ENCODE results near the gene LYST.
"Not testable (repeated sequence)": the region's sequence is repeated elsewhere in the genome, so short reads cannot be mapped to it uniquely, and the experiment has no call there.

LYST gene

DNA sequence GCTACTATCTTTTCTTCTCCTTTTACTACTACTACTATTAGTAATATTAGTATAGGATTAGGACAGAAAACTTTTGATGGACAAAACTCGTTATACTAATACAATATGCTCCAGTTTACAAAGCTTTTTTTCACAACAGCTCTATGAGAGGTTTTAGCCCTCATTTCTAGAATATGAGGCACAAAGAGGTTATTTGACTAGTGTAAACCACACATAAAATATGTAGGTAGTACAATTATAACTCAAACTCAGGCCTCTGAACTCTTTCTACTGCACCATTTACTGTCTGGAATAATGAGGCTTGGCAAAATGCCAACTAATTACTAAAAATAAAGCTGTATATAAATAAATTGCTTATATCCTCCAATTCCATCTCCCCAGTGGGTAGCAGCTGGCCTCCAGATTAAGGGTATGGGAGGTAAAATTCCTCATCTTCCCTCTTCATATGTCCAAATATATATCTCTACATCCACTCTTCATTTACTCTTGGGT is 99.9 kb downstream of the LYST start:
- no peak for DNase-seq (ENCODE audit: low read depth in 2 of 2)

- DNase-seq (ENCODE audit: low read depth in 2 of 2), result no peak
Measured at GRCh38 chr1:235763962-235764361, 102.7 kb downstream of the LYST start.

- no peak for DNase-seq (ENCODE audit: low read depth in 2 of 2)
Measured at GRCh38 chr1:235759336-235759735, 107.4 kb downstream of the LYST start.

DNA sequence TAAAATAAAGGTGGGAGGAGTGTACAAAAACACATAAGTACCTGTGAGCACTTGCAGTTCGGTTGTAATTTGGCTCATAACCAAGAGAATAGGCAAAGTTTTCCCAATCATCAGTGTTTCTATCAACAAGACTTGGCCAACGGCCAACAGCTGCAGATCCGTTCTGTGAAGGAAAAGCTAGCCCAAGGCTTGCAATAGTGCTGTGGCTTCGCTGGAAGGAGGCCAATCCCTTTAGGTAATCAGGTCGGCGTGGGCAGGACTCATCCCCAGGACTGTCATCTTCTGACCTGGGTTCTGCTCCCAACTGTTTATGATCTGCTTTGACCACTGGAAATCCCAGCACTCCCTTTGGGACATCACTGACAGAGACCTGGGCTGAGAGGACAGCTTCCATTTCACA is 107.8 kb downstream of the LYST start:
- no peak for DNase-seq (ENCODE audit: low read depth in 2 of 2)

- DNase-seq (ENCODE audit: low read depth in 2 of 2), result no peak
Measured at GRCh38 chr1:235757587-235758096, 109.1 kb downstream of the LYST start.

GRCh38 chr1:235754186-235754585 is 112.5 kb downstream of the LYST start:
- DNase-seq (ENCODE audit: low read depth in 2 of 2), result not testable (repeated sequence)

GRCh38 chr1:235749755-235750300 is 116.9 kb downstream of the LYST start:
- no peak for DNase-seq (ENCODE audit: low read depth in 2 of 2)

DNA sequence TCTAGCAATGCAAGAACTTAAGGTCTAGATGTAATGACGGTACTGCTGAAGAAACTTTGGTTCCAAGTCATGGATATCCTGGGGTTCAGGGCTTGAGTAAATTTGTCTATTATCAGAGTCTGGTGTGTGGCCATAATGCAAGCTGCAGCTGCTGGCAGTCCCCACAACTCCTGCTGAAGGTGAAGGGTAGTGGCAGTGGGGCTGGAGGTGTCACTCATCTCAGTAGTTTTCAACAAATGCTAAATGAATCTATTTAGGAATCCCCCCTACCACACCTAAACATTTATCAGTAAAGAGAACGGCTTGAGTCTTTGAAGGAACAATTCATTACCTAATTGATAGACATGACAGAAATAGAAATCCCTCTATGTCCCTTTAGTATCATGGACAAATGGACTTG is 118.0 kb downstream of the LYST start:
- DNase-seq (ENCODE audit: low read depth in 2 of 2), result no peak

DNA sequence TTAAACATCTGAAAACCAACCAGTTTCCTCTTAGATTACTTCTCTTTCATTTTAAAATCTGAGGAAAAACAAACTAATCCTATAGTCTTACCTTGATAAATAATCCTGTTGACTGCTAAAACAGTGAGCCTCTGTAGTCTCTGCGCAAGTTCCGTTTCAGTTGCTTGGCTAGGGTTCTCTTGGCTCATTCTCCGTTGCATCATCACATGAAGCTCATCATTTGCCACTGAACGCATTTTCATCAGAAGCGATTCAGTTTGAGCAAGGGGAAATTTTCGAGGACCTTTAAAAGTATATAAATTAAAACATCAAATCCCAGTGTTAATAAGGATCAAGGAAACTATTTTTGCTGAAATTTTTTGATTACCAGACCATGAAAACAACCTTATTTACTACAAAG is 120.5 kb downstream of the LYST start:
- DNase-seq (ENCODE audit: low read depth in 2 of 2), result no peak

DNA sequence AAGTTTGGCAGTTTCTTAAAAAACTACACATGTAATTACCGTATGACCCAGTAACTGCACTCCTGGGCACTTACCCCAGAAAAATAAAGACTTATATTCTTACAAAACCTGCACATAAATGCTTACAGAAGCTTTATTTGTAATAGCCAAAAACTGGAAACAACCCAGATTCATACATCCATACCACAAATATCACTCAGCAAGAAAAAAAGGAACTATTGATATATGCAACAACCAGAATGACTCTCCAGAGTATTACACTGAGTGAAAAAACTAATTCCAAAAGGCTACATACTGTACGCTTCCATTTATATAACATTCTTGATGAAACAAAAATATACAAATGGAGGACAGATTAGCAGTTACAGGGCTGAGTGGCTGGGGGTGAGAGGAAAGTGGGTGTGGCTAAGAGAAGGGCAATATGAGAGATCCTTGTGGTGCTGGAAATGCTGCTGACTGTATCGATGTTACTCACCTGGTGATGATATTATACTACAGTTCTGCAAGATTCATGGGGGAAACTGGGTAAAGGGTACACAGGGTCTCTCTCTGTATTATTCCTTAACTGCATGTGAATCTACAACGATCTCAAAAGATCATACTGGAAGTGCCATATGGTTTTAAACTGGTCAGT is 121.1 kb downstream of the LYST start:
- DNase-seq (ENCODE audit: low read depth in 2 of 2), result no peak

- DNase-seq (ENCODE audit: low read depth in 2 of 2), result no peak
Measured at GRCh38 chr1:235742914-235743599, 123.6 kb downstream of the LYST start.

GRCh38 chr1:235741294-235741693 is 125.4 kb downstream of the LYST start:
- no peak for DNase-seq (ENCODE audit: low read depth in 2 of 2)

- no peak for DNase-seq (ENCODE audit: low read depth in 2 of 2)
Measured at GRCh38 chr1:235739631-235740030, 127.1 kb downstream of the LYST start.

DNA sequence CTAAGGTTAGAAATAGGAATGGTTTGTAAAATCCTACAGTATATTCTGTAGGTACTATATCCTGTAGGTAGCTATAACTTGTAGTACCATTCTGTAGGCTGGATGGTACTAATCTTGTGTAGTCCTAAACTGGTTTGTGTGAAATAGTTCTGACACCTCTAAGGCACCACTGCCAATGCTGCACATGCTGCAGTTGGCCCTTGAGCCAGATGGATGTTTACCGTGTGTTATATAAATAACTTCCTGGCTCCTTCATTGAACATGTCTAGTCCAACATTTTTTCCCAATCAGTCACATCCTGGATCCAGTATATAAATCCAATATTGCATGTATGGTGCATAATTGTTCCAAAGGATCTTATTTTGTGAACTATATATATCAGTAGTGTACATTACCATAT is 127.6 kb downstream of the LYST start:
- DNase-seq (ENCODE audit: low read depth in 2 of 2), result no peak

DNA sequence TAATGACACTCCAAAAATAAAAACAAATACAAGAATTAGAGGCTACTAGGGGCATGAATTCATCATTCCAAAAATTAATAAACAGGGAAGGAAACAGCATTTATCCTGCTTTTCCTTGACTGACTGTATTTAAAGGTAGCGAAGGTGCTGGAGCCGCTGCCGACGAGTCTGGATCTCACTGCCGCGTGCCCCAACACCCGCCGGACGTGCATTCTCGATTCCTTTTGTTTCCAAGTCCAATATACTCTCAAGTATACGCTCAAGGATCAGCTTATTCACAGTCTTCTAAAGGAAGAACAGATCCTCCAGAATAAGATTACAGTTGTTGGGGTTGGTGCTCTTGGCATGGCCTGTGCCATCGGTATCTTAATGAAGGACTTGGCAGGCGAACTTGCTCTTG is 129.0 kb downstream of the LYST start:
- no peak for DNase-seq (ENCODE audit: low read depth in 2 of 2)

DNA sequence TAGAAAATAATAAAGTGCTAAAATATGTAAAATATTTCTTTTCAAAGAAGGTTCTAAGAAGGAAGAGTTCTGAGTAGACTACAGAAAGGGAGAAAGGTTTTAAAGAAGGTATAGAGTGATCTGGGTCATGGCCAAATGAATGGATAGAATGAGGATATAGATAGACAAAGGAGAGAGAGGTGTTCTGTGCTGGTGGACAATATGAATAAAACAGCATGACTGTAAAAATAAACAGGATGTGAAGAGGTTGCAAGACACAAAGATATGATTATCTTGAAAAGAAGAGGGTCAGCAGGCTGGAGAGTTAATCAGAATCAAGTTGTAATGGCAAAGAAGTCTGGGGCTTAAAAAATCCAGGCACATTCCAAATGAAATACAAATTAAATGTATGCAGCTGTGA is 130.4 kb downstream of the LYST start:
- DNase-seq (ENCODE audit: low read depth in 2 of 2), result no peak

DNA sequence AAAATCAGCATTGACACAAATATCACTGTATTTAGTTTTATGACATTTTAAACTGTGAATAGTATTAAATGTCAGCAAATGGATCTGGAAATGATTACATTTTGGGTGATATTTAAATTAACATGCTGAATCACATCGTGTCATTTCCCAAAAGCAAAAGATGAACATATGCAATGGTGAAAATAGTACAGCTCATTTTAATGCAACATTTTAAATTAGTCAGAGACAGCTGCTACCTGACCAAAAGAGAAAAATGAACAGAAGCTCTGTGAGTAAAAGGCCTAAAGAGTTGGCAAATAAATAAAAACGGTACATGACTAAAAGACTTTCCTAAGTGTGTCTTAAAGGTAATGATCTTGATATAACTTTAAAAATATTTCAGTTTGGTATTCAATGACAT is 131.1 kb downstream of the LYST start:
- DNase-seq (ENCODE audit: low read depth in 2 of 2), result no peak

- no peak for DNase-seq (ENCODE audit: low read depth in 2 of 2)
Measured at GRCh38 chr1:235734335-235734734, 132.4 kb downstream of the LYST start.

DNA sequence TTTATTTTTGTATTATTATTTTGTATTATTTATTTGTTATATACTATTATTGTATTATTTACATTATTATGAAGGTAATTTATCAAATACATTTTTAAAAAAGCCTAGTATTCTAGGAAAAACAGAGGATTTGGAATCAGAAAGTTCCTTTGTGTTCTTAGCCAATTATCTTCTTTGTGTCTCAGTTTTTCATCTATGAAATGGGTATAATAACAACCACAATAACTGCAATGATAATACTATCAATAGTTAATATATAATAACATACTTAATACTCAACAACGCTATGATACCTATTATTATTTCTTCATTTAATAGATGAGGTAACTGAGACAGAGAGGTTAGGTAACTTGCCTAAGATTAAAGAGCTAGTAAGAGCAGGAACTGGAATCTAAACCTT is 136.7 kb downstream of the LYST start:
- no peak for DNase-seq (ENCODE audit: low read depth in 2 of 2)

DNA sequence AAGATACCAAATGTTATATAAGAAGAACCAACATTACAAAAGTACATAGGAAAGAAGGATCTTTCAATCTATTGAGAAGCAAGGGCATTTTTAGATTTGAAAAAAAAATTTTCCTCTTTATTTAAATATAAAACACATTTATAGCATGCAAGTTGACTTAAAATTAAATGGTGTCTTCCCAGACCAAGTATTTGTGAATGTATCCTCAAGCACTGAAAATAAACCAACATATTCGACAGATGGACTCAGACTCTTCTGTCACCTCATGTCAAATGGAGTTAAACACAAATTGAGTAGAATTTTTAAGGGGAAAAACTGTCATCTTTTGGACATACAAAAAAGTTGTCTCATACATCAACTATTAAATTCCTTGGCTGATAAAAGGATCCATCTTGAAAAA is 140.1 kb downstream of the LYST start:
- DNase-seq (ENCODE audit: low read depth in 2 of 2), result no peak

DNA sequence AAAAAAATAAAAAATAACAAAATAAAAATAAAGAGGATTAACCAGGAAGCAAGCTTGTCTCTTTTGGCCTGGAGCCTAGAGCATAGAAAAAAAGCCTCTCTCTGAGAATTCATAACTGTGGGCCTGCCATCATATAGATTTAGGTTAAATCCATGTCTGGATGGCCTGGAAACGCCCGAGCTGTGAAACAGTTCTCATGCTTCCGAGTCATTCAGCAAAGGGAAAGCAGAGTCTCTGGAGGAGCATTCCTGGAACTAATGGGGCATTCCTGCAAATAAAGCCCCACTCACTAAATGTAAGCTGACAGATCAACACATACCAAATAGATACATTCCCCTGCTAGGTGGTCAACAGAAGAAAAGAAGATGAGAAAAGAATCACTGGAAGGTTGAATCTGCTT is 141.3 kb downstream of the LYST start:
- DNase-seq (ENCODE audit: low read depth in 2 of 2), result no peak

DNA sequence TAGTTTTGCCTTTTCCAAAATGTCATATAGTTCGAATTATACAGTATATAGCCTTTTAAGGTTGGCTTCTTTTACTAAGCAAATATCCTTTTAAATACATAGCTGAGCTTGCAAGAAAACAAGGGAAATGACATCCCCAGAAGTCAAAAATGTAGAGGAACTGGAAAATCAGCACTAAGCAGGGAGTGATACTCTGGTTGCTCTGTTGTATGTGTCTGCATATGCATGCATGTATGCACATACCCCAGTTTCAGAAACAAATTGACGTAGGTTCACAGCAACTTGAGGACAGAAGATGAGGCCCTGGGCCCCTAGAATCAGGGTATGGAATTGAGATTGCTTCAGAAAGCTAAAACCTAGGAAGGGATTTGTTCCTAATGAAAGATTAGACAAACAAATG is 142.0 kb downstream of the LYST start:
- no peak for DNase-seq (ENCODE audit: low read depth in 2 of 2)

GRCh38 chr1:235722858-235723257 is 143.8 kb downstream of the LYST start:
- no peak for DNase-seq (ENCODE audit: low read depth in 2 of 2)

All from stimulated activated CD4-positive, alpha-beta T cell treated with anti-CD3 and anti-CD28 coated beads, Interleukin-1b, Interleukin-23, amount 100 ng/mL, for 4 hours (primary cell).